Parathyroid adenoma (tissue), 2 donors: ENCODE results near the gene DROSHA.
"Not testable (repeated sequence)": the region's sequence is repeated elsewhere in the genome, so short reads cannot be mapped to it uniquely, and the experiment has no call there.

ENCODE experiments used
- H2AFZ ChIP-seq: fragments of 300-600 bp; sonication (generic); one replicate; pipeline ENCODE4 v1.7.0; 2017; ENCODE audit warnings: antibody characterized with exemption, mild to moderate bottlenecking
- H3K27ac ChIP-seq: fragments of 300-600 bp; sonication (generic); one replicate; pipeline ENCODE4 v1.7.0; 2017
- H3K27me3 ChIP-seq: fragments of 300-600 bp; sonication (generic); one replicate; pipeline ENCODE4 v1.7.0; 2017; ENCODE audit warnings: low read length; ENCODE audit not compliant: control insufficient read depth, insufficient read depth
- H3K36me3 ChIP-seq: fragments of 300-600 bp; sonication (generic); one replicate; pipeline ENCODE4 v1.7.0; 2017; ENCODE audit warnings: low read length; ENCODE audit not compliant: control insufficient read depth, insufficient read depth
- H3K4me1 ChIP-seq: fragments of 300-600 bp; sonication (generic); one replicate; pipeline ENCODE4 v1.7.0; 2017; ENCODE audit warnings: control low read depth
- H3K4me2 ChIP-seq: fragments of 300-600 bp; sonication (generic); one replicate; pipeline ENCODE4 v1.7.0; 2017; ENCODE audit warnings: low read length
- H3K4me3 ChIP-seq: fragments of 300-600 bp; sonication (generic); one replicate; pipeline ENCODE4 v1.7.0; 2017; ENCODE audit warnings: low read depth, low read length
- H3K79me2 ChIP-seq: fragments of 300-600 bp; sonication (generic); one replicate; pipeline ENCODE4 v1.7.0; 2017; ENCODE audit warnings: control low read depth
- H3K9ac ChIP-seq: fragments of 300-600 bp; sonication (generic); one replicate; pipeline ENCODE4 v1.7.0; 2017; ENCODE audit warnings: mild to moderate bottlenecking
- H3K9me3 ChIP-seq: fragments of 300-600 bp; sonication (generic); one replicate; pipeline ENCODE4 v1.7.0; 2017; ENCODE audit warnings: low read length; ENCODE audit not compliant: control insufficient read depth
- TF ChIP-seq, protein P1 (sequence below): fragments of 300-600 bp; sonication (generic); IDR thresholded peaks from one replicate; pipeline ENCODE4 v1.7.0; 2017; ENCODE audit warnings: antibody characterized with exemption, mild to moderate bottlenecking
- donor health status: primary hyperparathyroidism.

Gene DROSHA

GRCh38 chr5:31573494-31574142, 41.7 kb upstream of the DROSHA start:
- Histone ChIP-seq H3K9ac (no peak overlapping the region), H3K4me3 (no peak overlapping the region), H3K4me1 (no peaks in the 10 kb centered on the region), H3K79me2 (no peaks in the 10 kb centered on the region), H3K36me3 (no peaks in the 10 kb centered on the region), H3K27ac (no peak overlapping the region), H3K9me3 (no peaks in the 10 kb centered on the region), H2AFZ (no peak overlapping the region), H3K4me2 (no peak overlapping the region), H3K27me3 (no peaks in the 10 kb centered on the region)
- TF ChIP-seq, protein P1, sequence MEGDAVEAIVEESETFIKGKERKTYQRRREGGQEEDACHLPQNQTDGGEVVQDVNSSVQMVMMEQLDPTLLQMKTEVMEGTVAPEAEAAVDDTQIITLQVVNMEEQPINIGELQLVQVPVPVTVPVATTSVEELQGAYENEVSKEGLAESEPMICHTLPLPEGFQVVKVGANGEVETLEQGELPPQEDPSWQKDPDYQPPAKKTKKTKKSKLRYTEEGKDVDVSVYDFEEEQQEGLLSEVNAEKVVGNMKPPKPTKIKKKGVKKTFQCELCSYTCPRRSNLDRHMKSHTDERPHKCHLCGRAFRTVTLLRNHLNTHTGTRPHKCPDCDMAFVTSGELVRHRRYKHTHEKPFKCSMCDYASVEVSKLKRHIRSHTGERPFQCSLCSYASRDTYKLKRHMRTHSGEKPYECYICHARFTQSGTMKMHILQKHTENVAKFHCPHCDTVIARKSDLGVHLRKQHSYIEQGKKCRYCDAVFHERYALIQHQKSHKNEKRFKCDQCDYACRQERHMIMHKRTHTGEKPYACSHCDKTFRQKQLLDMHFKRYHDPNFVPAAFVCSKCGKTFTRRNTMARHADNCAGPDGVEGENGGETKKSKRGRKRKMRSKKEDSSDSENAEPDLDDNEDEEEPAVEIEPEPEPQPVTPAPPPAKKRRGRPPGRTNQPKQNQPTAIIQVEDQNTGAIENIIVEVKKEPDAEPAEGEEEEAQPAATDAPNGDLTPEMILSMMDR: no peak

DNA sequence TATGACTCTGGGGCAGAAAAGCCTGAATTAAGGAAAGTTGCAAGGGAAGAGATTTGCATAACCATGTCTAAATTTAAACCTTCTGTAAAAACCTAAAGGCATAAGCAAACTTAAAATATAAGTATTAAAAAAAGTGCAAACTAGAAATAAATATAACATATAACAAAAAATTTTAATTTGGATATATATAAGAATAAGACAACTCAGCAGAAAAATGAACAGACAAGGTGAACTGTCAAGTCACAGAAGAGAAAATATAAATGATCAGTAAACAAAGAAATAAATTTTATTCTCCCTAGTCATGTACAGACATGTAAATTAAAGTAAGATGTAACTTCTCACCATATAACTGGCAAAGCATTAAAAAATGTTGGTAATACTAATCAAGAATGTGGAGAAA, 37.2 kb upstream of the DROSHA start:
- no peak overlapping the region for H3K9ac ChIP-seq
- TF ChIP-seq, protein P1: no peak
- H3K4me1 ChIP-seq: no peaks in the 10 kb centered on the region
- no peak overlapping the region for H3K4me3 ChIP-seq
- no peak overlapping the region for H2AFZ ChIP-seq
- no peaks in the 10 kb centered on the region for H3K36me3 ChIP-seq
- H3K9me3 ChIP-seq: no peaks in the 10 kb centered on the region
- no peaks in the 10 kb centered on the region for H3K79me2 ChIP-seq
- no peak overlapping the region for H3K4me2 ChIP-seq
- H3K27ac ChIP-seq: no peak overlapping the region
- no peaks in the 10 kb centered on the region for H3K27me3 ChIP-seq

DNA sequence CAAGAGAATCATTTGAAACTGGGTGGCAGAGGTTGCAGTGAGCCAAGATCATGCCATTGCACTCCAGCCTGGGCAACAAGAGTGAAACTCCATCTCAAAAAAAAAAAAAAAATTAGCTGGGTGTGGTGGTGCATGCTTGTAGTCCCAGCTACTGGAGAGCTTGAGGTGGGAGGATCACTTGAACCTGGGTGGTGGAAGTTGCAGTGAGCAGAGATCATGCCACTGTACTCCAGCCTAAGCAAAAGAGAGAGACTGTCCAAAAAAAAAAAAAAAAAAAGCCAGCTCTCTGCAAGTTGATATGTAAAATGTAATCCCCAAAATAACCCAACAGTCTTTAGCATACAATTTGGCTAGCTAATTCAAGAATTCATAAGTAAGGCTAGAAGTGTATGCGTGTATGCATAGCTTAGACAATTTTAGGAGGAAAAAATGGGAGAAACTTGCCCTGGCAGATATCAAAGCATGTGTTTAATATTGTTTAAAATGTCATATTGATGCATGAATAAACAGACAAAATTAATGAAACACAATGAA, 36.5 kb upstream of the DROSHA start:
- no peak overlapping the region for H3K4me3 ChIP-seq
- H3K36me3 ChIP-seq: no peaks in the 10 kb centered on the region
- H3K79me2 ChIP-seq: no peaks in the 10 kb centered on the region
- no peak overlapping the region for H3K9ac ChIP-seq
- H3K27ac ChIP-seq: no peak overlapping the region
- H3K4me2 ChIP-seq: no peak overlapping the region
- no peak overlapping the region for H2AFZ ChIP-seq
- no peaks in the 10 kb centered on the region for H3K27me3 ChIP-seq
- no peaks in the 10 kb centered on the region for H3K4me1 ChIP-seq
- no peaks in the 10 kb centered on the region for H3K9me3 ChIP-seq
- TF ChIP-seq, protein P1: no peak

DNA sequence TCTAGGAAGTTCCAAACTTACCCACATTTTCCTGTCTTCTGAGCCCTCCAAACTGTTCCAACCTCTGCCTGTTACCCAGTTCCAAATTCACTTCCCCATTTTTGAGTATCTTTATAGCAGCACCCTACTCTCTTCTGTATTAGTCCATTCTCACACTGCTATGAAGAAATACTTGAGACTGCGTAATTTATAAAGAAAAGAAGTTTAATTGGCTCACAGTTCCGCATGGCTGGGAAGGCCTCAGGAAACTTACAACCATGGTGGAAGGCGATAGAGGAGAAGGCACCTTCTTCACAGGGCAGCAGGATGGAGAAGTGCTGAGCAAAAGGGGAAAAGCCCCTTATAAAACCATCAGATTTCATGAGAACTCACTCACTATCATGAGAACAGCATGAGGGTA, 34.5 kb upstream of the DROSHA start:
- H3K4me3 ChIP-seq, H3K79me2 ChIP-seq, H3K9ac ChIP-seq, H2AFZ ChIP-seq, H3K27ac ChIP-seq, H3K4me2 ChIP-seq, H3K27me3 ChIP-seq, H3K4me1 ChIP-seq, H3K9me3 ChIP-seq, H3K36me3 ChIP-seq: not testable (repeated sequence)

DNA sequence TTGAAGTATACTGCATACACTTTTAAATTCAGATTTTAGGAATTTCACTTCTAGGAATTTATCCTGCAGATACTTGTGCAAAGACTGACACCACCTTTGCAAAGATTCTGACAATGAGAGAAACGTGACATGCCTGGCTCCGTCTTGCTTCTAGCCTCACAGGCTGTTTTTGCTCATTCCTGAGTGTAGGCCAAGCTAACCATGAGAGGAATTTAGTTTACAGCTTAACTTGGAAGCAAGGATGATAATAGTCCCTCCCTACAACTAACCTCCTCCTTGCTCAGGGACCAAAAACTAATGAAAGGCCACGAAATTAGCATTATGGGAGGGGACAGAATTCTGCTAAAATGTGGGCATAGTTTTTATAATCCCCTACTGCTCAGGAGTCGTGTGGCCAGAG, 31.3 kb upstream of the DROSHA start:
- Histone ChIP-seq H3K4me3 (no peak overlapping the region), H3K4me1 (no peaks in the 10 kb centered on the region), H3K4me2 (no peak overlapping the region), H3K27ac (no peak overlapping the region), H2AFZ (no peak overlapping the region), H3K27me3 (no peaks in the 10 kb centered on the region), H3K9ac (no peak overlapping the region), H3K36me3 (no peaks in the 10 kb centered on the region), H3K9me3 (no peaks in the 10 kb centered on the region), H3K79me2 (no peaks in the 10 kb centered on the region)
- TF ChIP-seq, protein P1: no peak
